GM19351 (cell line): Measurements from ENCODE around the gene FAM83B.
"Not testable (repeated sequence)": the region's sequence is repeated elsewhere in the genome, so short reads cannot be mapped to it uniquely, and the experiment has no call there.

Source experiments
- ATAC-seq: cut with Tn5 transposase; IDR thresholded peaks from one replicate; pipeline ENCODE4 v1.9.1; 2021; ENCODE audit warnings: mild to moderate bottlenecking, moderate library complexity; ENCODE audit not compliant: unreplicated experiment

Gene FAM83B

GRCh38 chr6:54846243-54846856, at the start of gene FAM83B:
TSS of gene FAM83B (plus strand) at chr6:54846771. CDS start at chr6:54870247, 23,476 bp downstream.
- no peak for ATAC-seq

- not testable (repeated sequence) for ATAC-seq
Measured at GRCh38 chr6:54796918-54797317, 49.7 kb upstream of the FAM83B start.

GRCh38 chr6:54800050-54800600, 46.4 kb upstream of the FAM83B start:
- ATAC-seq, result no peak

- ATAC-seq, result no peak
Measured at GRCh38 chr6:54801244-54801643, 45.3 kb upstream of the FAM83B start.

GRCh38 chr6:54801669-54802068, 44.9 kb upstream of the FAM83B start:
- ATAC-seq, result no peak

GRCh38 chr6:54802775-54803634, 43.6 kb upstream of the FAM83B start:
- no peak for ATAC-seq

GRCh38 chr6:54805077-54805476, 41.5 kb upstream of the FAM83B start:
- no peak for ATAC-seq

GRCh38 chr6:54810147-54810546, 36.4 kb upstream of the FAM83B start:
- no peak for ATAC-seq

- ATAC-seq, result no peak
Measured at GRCh38 chr6:54813892-54814291, 32.7 kb upstream of the FAM83B start.

- no peak for ATAC-seq
Measured at GRCh38 chr6:54817236-54817635, 29.3 kb upstream of the FAM83B start.

GRCh38 chr6:54817834-54818233, 28.7 kb upstream of the FAM83B start:
- ATAC-seq, result no peak

GRCh38 chr6:54824225-54824624, 22.3 kb upstream of the FAM83B start:
- not testable (repeated sequence) for ATAC-seq

- no peak for ATAC-seq
Measured at GRCh38 chr6:54827010-54827409, 19.6 kb upstream of the FAM83B start.

- ATAC-seq, result no peak
Measured at GRCh38 chr6:54830216-54830615, 16.4 kb upstream of the FAM83B start.

GRCh38 chr6:54835176-54835575, 11.4 kb upstream of the FAM83B start:
- ATAC-seq, result no peak

GRCh38 chr6:54846857-54847674, 495 bp downstream of the FAM83B start:
- no peak for ATAC-seq

- no peak for ATAC-seq
Measured at GRCh38 chr6:54847799-54848597, 1.4 kb downstream of the FAM83B start.

- no peak for ATAC-seq
Measured at GRCh38 chr6:54850114-54850513, 3.5 kb downstream of the FAM83B start.

- ATAC-seq, result no peak
Measured at GRCh38 chr6:54856129-54856528, 9.6 kb downstream of the FAM83B start.

- ATAC-seq, result no peak
Measured at GRCh38 chr6:54860132-54860531, 13.6 kb downstream of the FAM83B start.
